ENCODE results near the gene MYPN.
"Not testable (repeated sequence)": the region's sequence is repeated elsewhere in the genome, so short reads cannot be mapped to it uniquely, and the experiment has no call there.

Gene MYPN

GRCh38 chr10:68109331-68109730, at the start of gene MYPN:
Gene MYPN (plus strand): TSS chr10:68109488. CDS start chr10:68121439, 11,951 bp downstream.
- Histone ChIP-seq H3K27ac (no peak within 1 kb of the TSS), H3K4me3 (no peak within 1 kb of the TSS)

GRCh38 chr10:68067029-68067428, 42.3 kb upstream of the MYPN start:
- H3K4me3 ChIP-seq = no peak overlapping the region
- no peak overlapping the region for H3K27ac ChIP-seq

- Histone ChIP-seq H3K27ac (no peak overlapping the region), H3K4me3 (no peak overlapping the region)
Observed at GRCh38 chr10:68067508-68067907, 41.8 kb upstream of the MYPN start.

DNA sequence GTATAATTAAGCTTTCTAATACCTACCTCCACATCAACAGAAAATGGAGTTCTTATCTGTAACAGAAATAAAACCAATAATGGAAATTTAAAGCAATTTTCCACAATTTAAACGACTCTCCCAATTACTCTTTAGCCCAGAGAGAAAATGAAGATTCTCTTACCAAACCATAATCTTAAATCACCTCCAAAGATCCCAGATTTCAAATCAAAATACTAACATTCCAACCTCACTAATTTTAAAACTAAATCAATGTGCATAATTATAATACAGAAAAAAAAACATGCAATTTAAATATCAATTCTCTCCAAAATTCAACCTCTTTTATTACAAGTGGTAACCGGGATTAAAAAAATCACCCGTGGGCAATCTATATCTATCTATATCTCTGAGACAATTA, 35.7 kb upstream of the MYPN start:
- peak overlapping the region; percentile 85 to 98 (median 93) for H3K4me3 ChIP-seq
- H3K27ac ChIP-seq = peak overlapping the region in 11 of 21 experiments; percentile 95 to 99 (median 98)

DNA sequence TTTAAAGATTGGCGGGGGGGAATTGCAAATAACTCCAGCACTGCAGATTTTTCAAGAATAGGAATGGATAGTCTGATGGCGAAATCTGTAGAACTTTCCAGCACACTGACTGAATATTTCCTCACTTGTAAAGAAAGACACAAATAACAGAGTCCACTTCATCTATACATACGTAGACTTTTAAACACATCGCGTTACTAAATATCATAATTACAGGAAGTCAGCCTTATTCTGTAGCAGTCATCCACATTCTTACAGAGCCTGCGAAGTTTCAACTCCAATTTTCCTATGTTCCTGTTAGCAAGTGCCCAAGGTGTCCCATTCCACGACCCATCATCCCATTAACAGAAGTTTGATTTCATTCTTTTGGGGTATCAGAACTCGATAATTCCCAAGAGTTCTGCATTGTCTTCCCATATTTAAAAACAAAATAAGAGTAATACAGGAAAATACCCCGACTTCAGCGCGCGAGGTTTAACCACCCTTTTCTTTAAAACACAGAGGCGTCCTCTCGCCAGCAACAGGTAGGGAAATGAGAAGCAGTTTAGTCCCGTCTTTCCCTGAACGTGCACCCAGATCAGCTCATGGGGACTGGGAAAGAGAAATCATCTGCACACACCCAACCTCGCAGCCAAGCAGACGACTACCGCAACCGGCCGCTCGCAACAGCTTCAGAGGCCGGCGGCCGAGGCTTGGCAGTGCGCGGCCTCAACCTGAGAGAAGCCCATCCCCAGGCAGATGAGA, 35.1 kb upstream of the MYPN start:
- Histone ChIP-seq H3K27ac (peak overlapping the region; percentile 91 to 99 (median 97)), H3K4me3 (peak overlapping the region; percentile 85 to 98 (median 93))

GRCh38 chr10:68074775-68075549, 34.3 kb upstream of the MYPN start, which contains the start of gene HERC4:
Gene HERC4 (minus strand): TSS chr10:68075283. CDS start chr10:68073108, 2,175 bp downstream.
- H3K4me3 ChIP-seq = peak within 1 kb of the TSS; percentile 85 to 98 (median 93)
- peak within 1 kb of the TSS; percentile 91 to 99 (median 97) for H3K27ac ChIP-seq

DNA sequence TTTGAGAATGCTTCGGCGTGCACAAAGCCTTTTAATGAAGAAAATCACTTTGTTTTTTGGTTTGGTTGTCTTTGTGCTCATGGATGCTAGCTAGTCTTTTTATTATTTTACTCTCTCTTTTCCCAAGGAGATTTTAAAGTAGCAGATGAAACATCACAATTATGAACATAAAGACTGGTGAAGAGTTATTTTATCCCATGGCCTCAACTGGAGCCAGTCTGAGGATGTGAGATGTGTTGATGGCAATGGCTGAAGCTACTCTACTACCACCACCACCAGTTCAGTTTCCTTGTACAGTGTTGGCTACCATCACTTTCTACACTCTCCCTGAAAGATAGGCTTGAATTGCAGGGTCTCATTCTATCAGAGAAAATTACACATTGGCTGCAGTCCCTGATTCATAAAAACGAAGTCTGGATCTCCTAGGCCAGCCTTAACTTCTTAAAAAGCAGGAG, 33.7 kb upstream of the MYPN start:
- peak overlapping the region; percentile 85 to 98 (median 93) for H3K4me3 ChIP-seq
- peak overlapping the region in 17 of 21 experiments; percentile 38 to 99 (median 98) for H3K27ac ChIP-seq

DNA sequence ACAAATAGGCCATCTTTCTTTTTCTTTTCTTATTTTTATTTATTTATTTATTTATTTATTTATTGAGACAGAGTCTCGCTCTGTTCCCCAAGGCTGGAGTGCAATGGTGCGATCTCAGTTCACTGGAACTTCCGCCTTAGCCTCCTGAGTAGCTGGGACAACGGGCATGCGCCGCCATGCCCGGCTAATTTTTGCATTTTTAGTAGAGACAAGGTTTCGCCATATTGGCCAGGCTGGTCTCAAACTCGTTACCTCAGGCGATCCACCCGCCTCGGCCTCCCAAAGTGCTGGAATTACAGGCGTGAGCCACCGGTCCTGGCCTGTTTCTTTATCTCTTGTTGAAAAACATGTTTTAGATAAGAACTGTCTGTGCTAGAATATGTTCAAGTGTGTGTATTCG, 33.2 kb upstream of the MYPN start:
- not testable (repeated sequence) for H3K4me3 ChIP-seq
- peak overlapping the region in 2 of 21 experiments; percentile 97 to 98 for H3K27ac ChIP-seq

DNA sequence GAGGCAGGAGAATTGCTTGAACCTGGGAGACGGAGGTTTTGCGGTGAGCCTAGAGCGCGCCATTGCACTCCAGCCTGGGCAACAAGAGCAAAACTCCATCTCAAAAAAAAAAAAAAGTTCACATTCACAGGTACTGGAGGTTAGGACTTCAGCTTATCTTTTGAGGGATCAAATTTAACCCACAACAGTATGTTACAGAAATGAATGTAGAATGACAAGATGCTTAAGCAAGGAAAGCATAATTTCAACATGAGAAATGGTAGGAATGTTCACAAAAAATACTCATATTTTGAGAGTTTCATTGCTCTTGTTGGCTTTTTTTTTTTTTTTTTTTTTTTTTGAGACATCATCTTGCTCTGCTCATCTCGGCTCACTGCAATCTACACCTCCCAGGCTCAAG, 32.3 kb upstream of the MYPN start:
- Histone ChIP-seq H3K4me3 (no peak overlapping the region), H3K27ac (no peak overlapping the region)

- no peak overlapping the region for H3K4me3 ChIP-seq
- no peak overlapping the region for H3K27ac ChIP-seq
Observed at GRCh38 chr10:68079434-68079833, 29.9 kb upstream of the MYPN start.

DNA sequence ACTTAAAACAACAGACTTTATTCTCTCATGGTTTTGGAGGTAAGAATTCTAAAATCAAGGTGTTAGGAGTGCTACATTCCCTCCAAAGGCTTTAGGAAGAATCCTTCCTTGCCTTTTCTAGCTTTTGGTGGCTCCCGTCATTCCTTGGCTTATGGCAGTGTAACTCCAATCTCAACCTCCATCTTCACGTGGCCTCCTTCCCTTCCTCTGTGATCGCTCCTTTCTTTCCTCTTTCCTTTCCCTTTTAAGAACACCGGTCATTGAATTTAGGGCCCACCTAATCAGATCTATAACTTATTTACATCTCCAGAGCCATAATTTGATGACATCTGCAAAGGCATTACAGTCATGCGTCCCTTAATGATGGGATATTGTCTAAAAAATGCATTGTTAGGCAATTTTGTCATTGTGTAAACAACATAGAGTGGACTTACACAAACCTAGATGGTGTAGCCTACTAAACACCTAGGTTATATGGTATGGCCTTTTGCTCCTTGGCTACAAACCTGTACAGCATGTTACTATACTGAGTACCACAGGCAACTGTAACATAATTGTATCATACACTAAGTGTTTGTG, 28.3 kb upstream of the MYPN start:
- Histone ChIP-seq H3K4me3 (no peak overlapping the region), H3K27ac (no peak overlapping the region)

DNA sequence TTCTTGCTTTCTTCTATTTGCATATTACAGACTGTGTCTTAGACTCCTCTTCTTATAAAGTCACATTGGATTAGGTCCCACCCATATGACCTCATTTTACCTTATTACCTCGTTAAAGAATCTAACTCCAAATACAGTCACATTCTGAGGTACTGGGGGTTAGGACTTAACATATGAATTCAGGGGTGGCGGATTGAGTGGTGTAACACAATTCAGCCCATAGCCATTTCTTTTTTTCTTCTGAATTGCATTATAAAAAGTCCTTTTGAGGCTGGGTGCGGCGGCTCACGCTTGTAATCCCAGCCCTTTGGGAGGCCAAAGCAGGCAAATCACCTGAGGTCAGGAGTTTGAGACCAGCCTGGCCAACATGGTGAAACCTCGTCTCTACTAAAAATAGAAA, 27.4 kb upstream of the MYPN start:
- Histone ChIP-seq H3K27ac (no peak overlapping the region), H3K4me3 (no peak overlapping the region)

DNA sequence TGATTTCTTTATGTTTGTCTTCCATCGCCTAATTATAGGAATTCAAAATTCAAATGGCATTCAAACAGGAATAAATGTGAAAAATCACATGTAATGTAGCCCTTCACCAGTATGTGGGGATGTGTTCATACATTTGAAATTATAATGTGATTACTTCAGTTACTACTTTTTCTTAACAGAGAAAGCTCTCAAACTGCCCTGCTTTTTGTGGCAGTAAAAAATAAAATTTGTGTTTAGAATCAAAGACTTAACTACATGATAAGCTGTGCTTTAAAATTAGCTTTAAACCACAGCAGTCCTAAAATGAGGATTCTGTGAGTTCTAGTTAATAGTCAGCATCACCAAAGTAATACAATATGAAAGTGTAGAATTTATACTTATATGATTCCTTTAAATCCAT, 26.4 kb upstream of the MYPN start:
- H3K27ac ChIP-seq = no peak overlapping the region
- H3K4me3 ChIP-seq = no peak overlapping the region

DNA sequence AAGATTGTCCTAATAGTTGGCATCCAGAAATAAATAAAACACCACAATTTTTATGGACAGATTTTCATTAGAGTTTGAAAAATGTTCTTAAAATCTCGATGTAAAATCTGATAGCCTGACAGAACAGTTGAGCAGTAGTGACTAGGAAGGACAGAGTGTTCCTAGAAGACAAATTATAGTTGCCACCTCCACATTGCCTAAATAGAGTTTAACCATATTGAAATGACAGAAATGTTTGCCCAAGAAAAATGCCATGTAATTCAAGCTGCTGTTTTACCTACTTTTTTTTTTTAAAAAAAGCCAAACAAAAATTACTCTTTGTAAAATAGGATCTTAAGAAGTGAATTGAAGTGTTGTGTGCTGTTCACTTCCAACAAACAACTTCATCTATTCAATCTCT, 25.3 kb upstream of the MYPN start:
- H3K4me3 ChIP-seq = no peak overlapping the region
- H3K27ac ChIP-seq = no peak overlapping the region

DNA sequence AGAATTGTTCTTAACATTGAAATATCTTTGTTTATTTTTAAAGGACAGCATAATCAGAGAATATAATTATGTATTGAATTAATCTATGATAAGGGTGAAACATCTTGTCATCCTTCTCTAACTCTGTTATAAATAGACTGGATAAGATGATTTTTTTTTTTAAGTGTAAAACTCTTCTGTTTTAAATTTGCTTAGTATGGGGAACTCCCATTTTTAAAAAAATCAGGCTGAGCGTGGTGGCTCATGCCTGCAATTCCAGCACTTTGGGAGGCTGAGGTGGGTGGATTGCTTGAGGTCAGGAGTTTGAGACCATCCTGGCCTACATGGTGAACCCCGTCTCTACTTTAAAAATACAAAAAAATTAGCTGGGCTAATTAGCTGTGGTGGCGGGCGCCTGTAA, 24.8 kb upstream of the MYPN start:
- Histone ChIP-seq H3K27ac (no peak overlapping the region), H3K4me3 (no peak overlapping the region)

DNA sequence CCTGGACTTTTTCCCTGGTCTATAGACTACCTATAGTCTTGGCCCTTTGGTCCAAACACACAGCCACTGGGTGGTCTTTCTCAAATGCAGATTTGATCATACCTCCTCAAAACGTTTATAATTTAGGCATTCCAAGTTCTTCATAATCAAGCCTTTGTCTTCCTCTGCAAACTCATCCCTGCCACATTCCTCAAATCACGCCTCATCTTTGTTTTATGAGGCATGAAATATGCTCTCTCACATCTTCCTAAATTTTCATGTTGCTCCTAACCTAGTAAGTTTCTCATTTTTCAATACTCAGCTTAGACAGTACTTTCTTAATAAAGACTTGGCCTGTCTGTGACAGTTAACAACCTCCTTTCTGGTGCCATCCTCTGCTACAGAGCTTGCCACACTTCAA, 23.3 kb upstream of the MYPN start:
- Histone ChIP-seq H3K4me3 (no peak overlapping the region), H3K27ac (no peak overlapping the region)

- H3K4me3 ChIP-seq = no peak overlapping the region
- no peak overlapping the region for H3K27ac ChIP-seq
Observed at GRCh38 chr10:68086910-68087684, 22.2 kb upstream of the MYPN start.

DNA sequence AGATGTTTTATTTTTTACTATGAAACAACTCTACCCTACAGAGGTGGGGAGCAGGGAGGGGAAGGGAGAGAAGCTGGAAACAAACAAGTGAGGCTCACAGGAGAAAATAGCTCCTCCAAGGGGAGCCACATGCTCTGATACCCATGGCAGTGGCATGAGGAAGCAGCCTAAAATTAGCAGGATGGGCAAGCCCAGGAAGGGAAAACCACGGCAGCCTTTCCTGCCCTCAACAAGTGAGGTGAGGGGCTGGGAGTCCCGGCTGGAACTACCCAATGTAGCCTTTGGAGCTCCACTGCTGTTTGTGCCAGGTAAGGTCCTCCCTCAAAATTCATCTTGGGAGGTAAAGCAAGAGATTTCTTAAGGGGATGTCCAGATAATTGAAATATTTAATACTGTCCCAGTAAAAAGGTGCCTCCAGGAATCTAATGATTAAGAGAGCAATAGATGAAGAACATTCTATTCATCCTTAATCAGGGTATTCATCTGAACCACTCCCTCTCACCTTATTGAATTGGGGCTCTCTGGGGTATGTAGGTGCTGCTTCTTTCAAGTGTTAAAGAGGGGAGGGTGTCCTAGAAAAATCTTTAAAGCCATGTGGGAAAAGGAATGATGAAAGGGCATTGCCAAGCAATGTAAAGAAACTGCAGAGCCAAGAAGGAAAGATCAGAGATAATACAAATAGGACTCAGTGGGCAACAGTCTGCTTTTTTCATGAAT, 21.4 kb upstream of the MYPN start:
- Histone ChIP-seq H3K4me3 (no peak overlapping the region), H3K27ac (no peak overlapping the region)

DNA sequence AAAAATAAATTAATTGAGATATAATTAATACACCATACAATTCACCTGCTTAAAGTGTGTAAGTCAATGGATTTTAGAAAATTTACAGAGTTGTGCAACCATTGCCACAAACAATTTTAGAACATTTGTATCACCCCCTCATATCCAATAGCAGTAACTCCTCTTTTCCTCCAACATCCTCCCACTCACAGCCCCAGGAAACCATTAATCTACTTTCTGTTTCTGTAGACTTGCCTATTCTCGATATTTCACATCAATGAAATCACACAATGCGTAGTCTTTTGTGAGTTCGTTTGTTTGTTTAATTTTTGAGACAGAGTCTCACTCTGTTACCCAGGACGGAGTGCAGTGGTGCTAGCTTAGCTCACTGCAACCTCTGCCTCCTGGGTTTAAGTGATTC, 20.5 kb upstream of the MYPN start:
- H3K27ac ChIP-seq = no peak overlapping the region

More for the DNA sequence above, 20.5 kb upstream of the MYPN start:
- H3K4me3 ChIP-seq = no peak overlapping the region

Data from skin epidermis (tissue), 12 donors.